Left lung (tissue), 10 donors: ENCODE results near the gene RGPD3. TPM values are rescaled to one million over a fixed set of nuclear protein-coding genes. Genes with fewer than 3 reads are reported as not detected.

Experiments
- ATAC-seq: fragments of 200-7000 bp; cut with Tn5 transposase; one replicate; pipeline ENCODE4 v1.9.1; 2020; ENCODE audit warnings: moderate library complexity
- DNase-seq, 4 donors: peaks; one replicate each; pipeline ENCODE4 v3.0.0-alpha.2; 2013 to 2020
- H3K27ac ChIP-seq, 2 donors: fragments of 200-600 bp; sonication (generic) in 1 of 2; one replicate each; pipeline versions ENCODE4 v1.5.0 to v1.8.0; 2020 to 2021
- H3K27me3 ChIP-seq, 2 donors: fragments of 200-600 bp; sonication (generic) in 1 of 2; one replicate each; pipeline versions ENCODE4 v1.5.0 to v1.8.0; 2020 to 2021
- H3K36me3 ChIP-seq, 2 donors: fragments of 200-600 bp; sonication (generic) in 1 of 2; one replicate each; pipeline versions ENCODE4 v1.5.0 to v1.8.0; 2020 to 2021
- H3K4me1 ChIP-seq, 2 donors: fragments of 200-600 bp; one replicate each; pipeline ENCODE4 v1.8.0; 2021
- H3K4me3 ChIP-seq, 2 donors: fragments of 200-600 bp; sonication (generic) in 1 of 2; one replicate each; pipeline versions ENCODE4 v1.5.0 to v1.8.0; 2020 to 2021; ENCODE audit warnings: mild to moderate bottlenecking in 1 of 2
- H3K9me3 ChIP-seq, 2 donors: fragments of 200-600 bp; sonication (generic) in 1 of 2; one replicate each; pipeline versions ENCODE4 v1.5.0 to v1.8.0; 2020 to 2021
- intact Hi-C, 2 donors: fragments of 100-400 bp; cut with DNase I; formaldehyde crosslinking; loops; one replicate each; pipeline versions ENCODE4 v1.11.2 to v1.14.2; 2022
- polyA plus RNA-seq, 6 donors: library from polyadenylated mRNA; unstranded; fragments of 120-200 nt; gene quantifications; one replicate each; pipeline ENCODE4 v1.2.1, GENCODE V29; 2013; ENCODE audit not compliant: insufficient read length in 6 of 6
- total RNA-seq, 2 donors: library from RNA; stranded (reverse); fragmentation: NEBNext Ultra II Directional; extraction: Animal tissue kit (Norgen Biotek cat#: 25700); gene quantifications; one replicate each; pipeline ENCODE4 v1.2.1, GENCODE V29; 2021
- TF ChIP-seq, protein P1 (sequence below), 2 donors: fragments of 200-600 bp; sonication (generic) in 1 of 2; IDR thresholded peaks; one replicate each; pipeline versions ENCODE4 v1.5.0 to v1.8.0; 2021; ENCODE audit warnings: antibody characterized with exemption in 2 of 2
- donor health status: DM: no; HTN: yes; CAD: no.
- donor health status: DM: no; HTN: no; CAD: no.

The RGPD3 gene
- total and polyA plus RNA-seq, 8 donors, result 0.15 to 0.79 (median 0.33) TPM; not detected in 1

DNA sequence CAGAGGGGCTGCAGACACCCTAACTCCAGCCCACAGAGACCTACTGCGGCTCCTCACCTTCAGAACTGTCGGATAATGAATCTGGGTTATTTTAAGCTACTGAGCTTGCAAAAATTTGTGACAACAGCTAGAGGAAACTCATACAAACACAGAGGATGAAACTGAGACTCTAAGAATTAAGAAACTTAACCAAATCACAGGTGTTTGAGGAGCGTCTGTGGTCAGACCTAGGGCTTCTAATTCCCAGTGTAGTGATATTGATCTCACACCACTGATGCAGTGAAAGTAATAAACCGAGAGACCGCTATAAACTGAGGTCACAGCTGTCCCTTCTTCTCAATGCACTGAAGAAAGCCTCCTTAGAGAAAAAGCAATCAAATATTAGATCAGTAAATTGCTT is 110.1 kb downstream of the RGPD3 start:
- TF ChIP-seq, protein P1, sequence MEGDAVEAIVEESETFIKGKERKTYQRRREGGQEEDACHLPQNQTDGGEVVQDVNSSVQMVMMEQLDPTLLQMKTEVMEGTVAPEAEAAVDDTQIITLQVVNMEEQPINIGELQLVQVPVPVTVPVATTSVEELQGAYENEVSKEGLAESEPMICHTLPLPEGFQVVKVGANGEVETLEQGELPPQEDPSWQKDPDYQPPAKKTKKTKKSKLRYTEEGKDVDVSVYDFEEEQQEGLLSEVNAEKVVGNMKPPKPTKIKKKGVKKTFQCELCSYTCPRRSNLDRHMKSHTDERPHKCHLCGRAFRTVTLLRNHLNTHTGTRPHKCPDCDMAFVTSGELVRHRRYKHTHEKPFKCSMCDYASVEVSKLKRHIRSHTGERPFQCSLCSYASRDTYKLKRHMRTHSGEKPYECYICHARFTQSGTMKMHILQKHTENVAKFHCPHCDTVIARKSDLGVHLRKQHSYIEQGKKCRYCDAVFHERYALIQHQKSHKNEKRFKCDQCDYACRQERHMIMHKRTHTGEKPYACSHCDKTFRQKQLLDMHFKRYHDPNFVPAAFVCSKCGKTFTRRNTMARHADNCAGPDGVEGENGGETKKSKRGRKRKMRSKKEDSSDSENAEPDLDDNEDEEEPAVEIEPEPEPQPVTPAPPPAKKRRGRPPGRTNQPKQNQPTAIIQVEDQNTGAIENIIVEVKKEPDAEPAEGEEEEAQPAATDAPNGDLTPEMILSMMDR (IDR thresholded peaks at IDR 0.05), result no peak
- Histone ChIP-seq H3K9me3 (no peaks in the 10 kb centered on the region), H3K27ac (no peak overlapping the region), H3K36me3 (no peaks in the 10 kb centered on the region), H3K27me3 (no peaks in the 10 kb centered on the region), H3K4me3 (no peak overlapping the region), H3K4me1 (peaks cover 0 to 3% of the 10 kb centered on the region in 2 donors)
- DNase-seq (no peak), ATAC-seq (no peak)
- intact Hi-C loops, result no loop called here

DNA sequence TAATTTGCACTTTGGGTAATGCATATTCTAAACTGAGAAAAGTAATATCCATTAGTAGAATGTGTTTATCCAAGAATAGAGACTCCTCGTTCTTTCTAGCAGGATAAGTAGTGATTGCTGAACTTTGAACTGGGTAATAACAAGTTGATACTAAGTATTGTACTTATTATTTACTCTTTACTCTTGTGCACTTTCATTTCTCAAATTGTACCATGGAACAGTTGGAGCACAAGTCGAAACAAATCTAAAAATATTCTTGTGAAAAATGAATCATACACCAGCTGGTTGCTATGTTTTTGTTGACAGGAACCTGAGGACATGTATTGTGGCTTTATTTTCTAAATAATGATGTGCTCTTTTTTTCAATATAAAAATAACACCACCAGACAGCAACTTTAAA is 111.9 kb downstream of the RGPD3 start:
- TF ChIP-seq, protein P1 (IDR thresholded peaks at IDR 0.05), result no peak
- ATAC-seq, result peak; percentile 58
- no peaks in the 10 kb centered on the region for H3K27me3 ChIP-seq
- no peak for DNase-seq
- peaks cover 0 to 4% of the 10 kb centered on the region in 2 donors for H3K4me1 ChIP-seq
- no peak overlapping the region for H3K4me3 ChIP-seq
- H3K36me3 ChIP-seq, result no peaks in the 10 kb centered on the region
- intact Hi-C loops, result no loop called here
- H3K27ac ChIP-seq, result no peak overlapping the region
- no peaks in the 10 kb centered on the region for H3K9me3 ChIP-seq

DNA sequence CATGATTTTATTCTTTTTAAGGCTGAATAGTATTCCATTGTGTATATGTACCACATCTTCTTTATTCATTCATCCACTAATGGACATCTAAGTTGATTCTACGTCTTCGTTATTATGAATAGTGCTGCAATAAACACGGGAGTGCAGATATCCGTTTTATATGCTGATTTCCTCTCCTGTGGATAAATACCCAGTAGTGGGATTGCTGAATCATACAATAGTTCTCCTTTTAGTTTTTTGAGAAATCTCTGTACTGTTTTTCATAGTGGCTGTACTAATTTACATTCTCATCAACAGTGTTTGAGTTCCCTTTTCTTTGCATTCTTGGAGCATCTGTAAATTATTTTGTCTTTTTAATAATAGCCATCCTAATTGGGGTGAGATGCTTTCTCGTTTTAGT is 114.5 kb downstream of the RGPD3 start:
- H3K9me3 ChIP-seq, result no peaks in the 10 kb centered on the region
- no peak overlapping the region for H3K27ac ChIP-seq
- no peak for DNase-seq
- H3K36me3 ChIP-seq, result no peaks in the 10 kb centered on the region
- H3K27me3 ChIP-seq, result no peaks in the 10 kb centered on the region
- H3K4me3 ChIP-seq, result no peak overlapping the region
- ATAC-seq, result no peak
- peaks cover 0 to 7% of the 10 kb centered on the region in 2 donors for H3K4me1 ChIP-seq
- TF ChIP-seq, protein P1 (IDR thresholded peaks at IDR 0.05), result no peak
- intact Hi-C loops, result no loop called here

DNA sequence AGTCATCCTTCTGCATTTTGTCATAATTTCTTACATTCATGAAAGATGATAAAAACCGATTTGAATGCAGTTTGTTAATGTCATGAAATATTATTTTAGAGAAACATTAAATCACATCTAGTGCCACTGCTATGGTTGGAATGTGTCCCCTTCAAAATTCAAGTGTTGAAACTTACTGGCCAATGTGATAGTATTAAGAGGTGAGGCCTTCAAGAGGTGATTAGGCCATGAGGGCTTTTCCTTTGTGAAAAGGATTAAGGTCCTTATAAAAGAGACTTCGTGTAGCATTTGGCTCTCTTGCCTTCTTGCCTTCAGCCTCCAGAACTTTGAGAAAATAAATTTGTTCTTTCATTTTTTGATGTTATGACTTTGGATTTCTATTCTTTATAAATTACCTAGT is 117.2 kb downstream of the RGPD3 start:
- no peak overlapping the region for H3K4me3 ChIP-seq
- H3K9me3 ChIP-seq, result no peaks in the 10 kb centered on the region
- no peaks in the 10 kb centered on the region for H3K27me3 ChIP-seq
- H3K36me3 ChIP-seq, result no peaks in the 10 kb centered on the region
- TF ChIP-seq, protein P1 (IDR thresholded peaks at IDR 0.05), result no peak
- ATAC-seq (peak; percentile 79), DNase-seq (no peak)
- intact Hi-C loops, result no loop called here
- no peak overlapping the region for H3K27ac ChIP-seq
- peaks cover 0 to 3% of the 10 kb centered on the region in 2 donors for H3K4me1 ChIP-seq

DNA sequence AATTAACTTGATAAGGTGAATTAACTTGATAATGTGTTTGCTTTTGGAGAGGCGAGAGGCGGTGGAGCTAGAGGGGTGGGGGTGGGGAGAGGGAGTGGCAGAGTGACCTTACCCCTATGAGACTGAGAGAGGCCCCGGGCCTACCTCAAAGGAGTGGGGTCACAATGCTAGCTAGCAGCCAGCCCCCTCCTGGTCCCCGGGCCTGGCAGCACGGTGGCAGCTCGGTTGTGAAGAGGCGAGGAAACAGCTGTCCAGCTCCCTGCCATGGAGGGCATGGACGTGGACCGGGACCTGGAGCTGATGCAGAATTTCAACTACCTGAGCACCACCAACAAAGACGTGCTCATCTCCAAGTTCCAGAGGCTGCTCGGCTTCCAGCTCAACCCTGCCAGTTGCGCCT is 123.9 kb downstream of the RGPD3 start:
- ATAC-seq (no peak), DNase-seq (no peak)
- H3K27me3 ChIP-seq, result no peaks in the 10 kb centered on the region
- no peaks in the 10 kb centered on the region for H3K4me1 ChIP-seq
- H3K9me3 ChIP-seq, result no peaks in the 10 kb centered on the region
- no peaks in the 10 kb centered on the region for H3K36me3 ChIP-seq
- intact Hi-C loops, result no loop called here
- no peak overlapping the region for H3K4me3 ChIP-seq
- H3K27ac ChIP-seq, result no peak overlapping the region
- TF ChIP-seq, protein P1 (IDR thresholded peaks at IDR 0.05), result no peak
